Measurements from ENCODE around the gene ZNF787. TPM values are rescaled to one million over a fixed set of nuclear protein-coding genes. Genes with fewer than 3 reads are reported as not detected.

The ZNF787 gene
- total and polyA plus RNA-seq, 2 of the 8 experiments (the other 6 are each of a cell fraction or from before 2014, with no cell fraction given): 19.7 to 56.0 TPM

DNA sequence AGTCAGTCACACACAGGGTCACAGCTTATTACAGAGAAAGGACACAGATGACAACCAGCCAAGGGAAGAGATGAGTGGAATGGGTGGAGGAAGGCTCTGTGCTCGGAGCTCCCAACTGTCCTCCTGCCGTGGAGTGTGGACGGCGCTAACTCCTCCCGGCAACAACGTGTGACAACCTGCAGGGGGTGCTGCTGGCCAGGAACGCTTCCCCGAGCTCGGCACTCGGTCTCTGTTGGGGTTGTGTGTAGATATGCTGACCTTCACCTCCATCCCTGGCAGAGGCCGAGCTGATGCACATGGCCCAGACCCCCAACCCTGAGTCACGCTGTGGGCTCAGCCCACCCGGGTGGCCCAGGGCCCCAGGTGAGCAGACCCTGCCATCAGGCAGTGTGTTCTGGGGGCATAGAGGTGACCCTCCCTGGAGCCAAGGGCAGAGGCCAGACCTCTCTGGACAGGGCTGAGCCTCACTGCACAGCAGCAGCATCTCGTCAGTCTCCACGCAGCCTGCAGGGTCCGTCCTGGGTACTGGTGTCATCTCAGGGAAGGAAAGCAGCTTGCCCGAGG lies 34.1 kb upstream of the ZNF787 start:
- peak; percentile 88 for FAIRE-seq
- Histone ChIP-seq H2BK120ac (replicated peaks; ENCODE audit: low read depth, low read length) (no peak overlapping the region), H3K27me3 (replicated peaks in 1 of 4; ENCODE audit: control insufficient read depth in 3 of 4, extremely low read depth in 1 of 4, insufficient read depth in 3 of 4, low read length in 3 of 4) (no peaks in the 10 kb centered on the region), H3K4ac (replicated peaks; ENCODE audit: insufficient read length, low read depth, low read length) (no peak overlapping the region), H3K4me1 (replicated peaks in 1 of 4; ENCODE audit: control insufficient read depth in 3 of 4, insufficient read depth in 4 of 4, low read length in 3 of 4) (peaks cover 5 to 10% (median 8%) of the 10 kb centered on the region in 4 experiments), H3K9me3 (ENCODE audit: insufficient read depth in 2 of 2, low read depth in 1 of 2, low read length in 1 of 2) (no peaks in the 10 kb centered on the region), H4K20me1 (replicated peaks in 1 of 2; ENCODE audit: control insufficient read depth in 1 of 2, insufficient read depth in 2 of 2, low read length in 2 of 2) (peaks cover 0 to 4% of the 10 kb centered on the region in 2 experiments), H2BK15ac (ENCODE audit: low read length) (no peak overlapping the region), H4K8ac (ENCODE audit: extremely low read depth, insufficient read depth, low read length) (no peak overlapping the region), H2BK20ac (ENCODE audit: low read length) (no peak overlapping the region), H2BK12ac (ENCODE audit: low read depth, low read length) (no peak overlapping the region), H4K91ac (replicated peaks; ENCODE audit: insufficient read length, low read length) (no peak overlapping the region), H4K5ac (ENCODE audit: insufficient read length, low read depth, low read length) (no peak overlapping the region), H3K27ac (ENCODE audit: low read depth, low read length) (0 out of 2 replicates have a peak overlapping the region, but pooled peaks have one; percentile 11), H3K4me3 (ENCODE audit: extremely low read depth in 1 of 4, insufficient read depth in 2 of 4, low read depth in 3 of 4, low read length in 4 of 4) (no peak overlapping the region), H3K56ac (replicated peaks; ENCODE audit: insufficient read length, low read depth, low read length) (no peak overlapping the region), H3K23me2 (ENCODE audit: low read depth, low read length) (peaks cover 7% of the 10 kb centered on the region; the same call in 1 of the 2 replicates), H2AFZ (ENCODE audit: low read length) (no peak overlapping the region), H3K36me3 (ENCODE audit: control insufficient read depth in 2 of 4, insufficient read depth in 4 of 4, low read length in 3 of 4) (peaks cover 3 to 23% (median 12%) of the 10 kb centered on the region in 4 experiments; a peak in 6 of 8 replicates), H3K23ac (ENCODE audit: insufficient read length) (no peak overlapping the region), H3K14ac (ENCODE audit: insufficient read length) (no peak overlapping the region), H3K18ac (ENCODE audit: extremely low read depth, low read length) (no peak overlapping the region), H3K4me2 (ENCODE audit: insufficient read depth in 1 of 2, low read depth in 2 of 2, low read length in 2 of 2) (no peak overlapping the region), H2BK5ac (ENCODE audit: low read depth, low read length) (no peak overlapping the region), H3K79me2 (ENCODE audit: control insufficient read depth in 1 of 2, insufficient read depth in 2 of 2, low read length in 2 of 2) (peaks cover 0 to 6% of the 10 kb centered on the region in 2 experiments; a peak in 1 of 4 replicates), H3K79me1 (ENCODE audit: low read depth, low read length) (peaks cover 7% of the 10 kb centered on the region), H3K9ac (replicated peaks in 1 of 4; ENCODE audit: extremely low read depth in 1 of 4, low read depth in 3 of 4, low read length in 3 of 4) (no peak overlapping the region), H2AK5ac (ENCODE audit: low read depth, low read length) (no peak overlapping the region)
- WGBS, 2 experiments (ENCODE audit: extremely low coverage in 1 of 2, insufficient coverage in 1 of 2, insufficient read length in 1 of 2, insufficient replicate concordance in 2 of 2, low coverage in 1 of 2, low lambda C conversion rate in 2 of 2, missing lambda C conversion rate in 1 of 2): 72% methylated on average over 17 of the region's 17 CpGs; no CpG with 5 or more reads in 1 of the 2 experiments
- ChIA-PET POLR2A (ENCODE audit: partially characterized antibody) (interaction anchor here (1.1 to 3.5 kb wide), 3 partner anchors 11 to 74 kb away, joined by 4 to 21 read pairs (median 4); no protein-coding TSS in a partner anchor), CTCF (ENCODE audit: partially characterized antibody) (interaction anchor here (0.6 to 7.9 kb wide), 47 partner anchors 9 to 474 kb away, joined by 3 to 137 read pairs (median 6); partner anchors contain the start of genes GALP and ZNF444)
- DNase-seq (ENCODE audit: low read depth in 1 of 2, low spot score in 2 of 2): peak in 1 of 2 experiments; percentile 87
- no peak for TF ChIP-seq SAP30 (IDR thresholded peaks at IDR 0.05; ENCODE audit: insufficient read depth, insufficient replicate concordance, low read length)
- no peak for TF ChIP-seq EGR1 (IDR thresholded peaks at IDR 0.05; ENCODE audit: borderline replicate concordance, low read depth, low read length)
- no peak for TF ChIP-seq CBX8 (IDR thresholded peaks at IDR 0.05; ENCODE audit: borderline replicate concordance, low read depth, low read length)

Measured in H1 (cell line).